ENCODE results near the gene DPAGT1.

DPAGT1 gene

DNA sequence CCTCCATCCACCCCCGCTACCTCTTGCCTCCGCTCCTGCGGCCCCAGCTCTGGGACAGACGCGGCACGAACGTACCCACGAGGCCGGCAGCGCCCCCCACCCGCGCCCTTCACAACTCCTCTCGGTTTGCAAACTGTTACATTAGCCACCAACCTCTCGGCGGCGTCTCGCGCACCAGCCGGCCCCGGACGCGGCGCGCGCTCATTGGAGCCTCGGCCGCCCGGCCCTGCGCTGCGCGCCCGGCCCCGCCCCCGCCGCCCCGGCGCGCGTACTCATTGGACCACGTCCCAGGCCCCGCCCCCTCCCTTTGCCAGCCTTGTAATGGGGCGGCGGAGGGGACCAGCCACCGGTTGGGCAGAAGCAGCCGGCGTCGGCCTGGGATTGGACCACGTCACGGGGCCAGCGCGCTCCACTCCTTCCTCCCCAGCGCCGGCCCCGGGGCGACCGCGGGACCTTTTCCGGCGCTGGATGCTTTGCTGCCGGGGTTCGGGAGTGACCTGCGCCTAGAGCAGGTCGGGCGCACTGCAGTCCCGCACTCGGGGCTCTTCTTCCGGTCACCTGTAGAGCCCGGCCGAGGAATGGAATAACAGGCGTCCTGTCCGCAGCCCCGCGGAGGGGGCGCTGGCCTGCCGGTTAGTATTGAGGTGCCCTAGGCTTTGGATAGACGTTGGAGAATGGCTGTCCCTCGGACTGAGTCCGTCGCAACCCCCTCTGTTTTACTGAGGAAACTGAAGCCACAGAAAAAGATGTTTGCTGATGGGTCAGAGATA, 44.5 kb downstream of the DPAGT1 start, which contains the start of gene HYOU1:
TSS of gene HYOU1 (minus strand) at position 206 of the 770 bp plus-strand sequence. CDS start 1,045 bp downstream, outside the sequence.
- peak; percentile 86 for DNase-seq

GRCh38 chr11:119056421-119056999, 45.1 kb downstream of the DPAGT1 start:
- no peak for DNase-seq

DNA sequence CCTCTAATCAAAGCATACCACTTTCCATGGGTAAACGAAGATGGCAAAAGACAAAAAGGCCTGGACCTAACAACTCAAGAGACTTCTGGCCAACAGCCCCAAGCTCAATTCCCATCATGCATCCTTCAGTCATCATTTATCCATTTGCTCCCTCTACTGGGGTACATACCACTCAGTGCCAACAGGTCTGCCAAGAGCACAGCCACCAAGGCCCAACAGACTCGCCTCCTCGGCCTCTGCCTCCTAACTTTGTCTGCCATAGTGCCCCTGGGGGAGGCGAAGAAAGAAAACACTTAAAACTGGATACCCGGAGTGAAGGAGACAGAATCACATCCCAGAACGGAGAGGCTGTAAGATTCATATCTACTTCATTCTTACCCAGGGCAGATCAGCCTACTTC, 45.8 kb downstream of the DPAGT1 start:
- DNase-seq = no peak

GRCh38 chr11:119054418-119054817, 47.2 kb downstream of the DPAGT1 start:
- DNase-seq = no peak

DNA sequence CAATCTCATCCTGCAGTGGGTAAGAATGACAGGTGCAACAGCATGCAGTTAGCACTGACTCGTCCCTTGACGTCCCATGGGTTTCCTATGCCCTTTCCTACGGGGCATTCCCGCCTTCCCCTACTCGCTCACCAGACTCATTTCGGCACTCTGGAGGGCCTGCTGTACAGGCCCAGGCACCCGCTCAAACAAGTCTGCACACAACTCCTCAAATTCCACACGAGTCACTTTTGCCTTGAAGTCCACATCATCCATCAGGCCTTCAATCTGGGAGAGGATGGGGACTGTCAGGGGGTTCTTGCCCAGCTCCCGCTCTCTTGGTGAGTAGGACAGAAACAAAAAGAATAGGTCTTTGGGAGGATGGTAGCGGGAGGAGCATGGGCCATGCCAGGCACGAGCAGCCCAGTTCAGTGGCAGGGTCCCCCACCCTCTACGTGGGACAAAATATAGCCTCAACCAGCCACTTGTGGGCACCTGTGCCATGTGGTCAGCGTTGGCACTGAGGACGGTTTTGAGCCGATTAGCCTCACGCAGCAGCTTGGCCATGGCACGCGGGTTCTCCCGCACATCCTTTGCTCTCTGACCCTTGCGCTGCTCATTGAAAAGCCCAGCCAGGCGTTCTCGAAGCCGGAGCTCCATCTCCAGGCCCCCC, 49.4 kb downstream of the DPAGT1 start:
- DNase-seq = no peak

DNA sequence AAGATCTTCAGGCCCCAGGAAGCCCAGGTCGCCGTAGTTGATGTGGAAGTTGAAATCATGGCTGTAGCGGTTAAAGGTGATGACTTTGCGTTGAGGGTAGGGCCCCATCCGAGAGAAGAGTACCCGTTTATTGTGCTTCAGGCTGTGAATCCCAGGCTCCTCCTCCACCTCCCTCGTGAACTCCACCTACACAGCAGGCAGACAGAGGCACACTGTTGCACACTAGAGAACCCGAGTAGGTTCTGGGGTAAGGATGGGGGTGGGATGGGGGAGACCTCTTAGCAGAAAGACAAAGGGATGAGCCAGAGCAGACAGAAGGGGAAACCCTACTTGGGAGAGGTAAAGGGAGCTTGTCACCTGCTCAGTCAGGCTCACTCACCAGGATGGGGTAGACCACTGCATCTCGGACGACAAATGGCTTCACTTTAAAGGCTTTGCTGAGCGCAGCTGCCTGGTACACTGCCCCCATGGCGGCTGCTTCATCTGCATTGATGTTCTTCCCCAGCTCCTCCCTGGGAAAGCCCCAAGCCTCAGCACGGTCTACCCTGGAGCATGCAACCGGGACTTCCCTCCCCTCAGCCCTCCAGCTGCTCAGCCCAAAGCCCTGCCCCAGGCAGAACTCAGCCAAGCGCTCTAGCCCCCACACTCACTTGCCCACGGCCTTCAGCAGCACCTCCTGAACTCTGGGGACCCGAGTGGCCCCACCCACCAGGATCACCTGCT, 50.1 kb downstream of the DPAGT1 start:
- DNase-seq = no peak

- no peak for DNase-seq
Measured at GRCh38 chr11:119049081-119049480, 52.6 kb downstream of the DPAGT1 start.

GRCh38 chr11:119048644-119049043, 53.0 kb downstream of the DPAGT1 start:
- no peak for DNase-seq

DNA sequence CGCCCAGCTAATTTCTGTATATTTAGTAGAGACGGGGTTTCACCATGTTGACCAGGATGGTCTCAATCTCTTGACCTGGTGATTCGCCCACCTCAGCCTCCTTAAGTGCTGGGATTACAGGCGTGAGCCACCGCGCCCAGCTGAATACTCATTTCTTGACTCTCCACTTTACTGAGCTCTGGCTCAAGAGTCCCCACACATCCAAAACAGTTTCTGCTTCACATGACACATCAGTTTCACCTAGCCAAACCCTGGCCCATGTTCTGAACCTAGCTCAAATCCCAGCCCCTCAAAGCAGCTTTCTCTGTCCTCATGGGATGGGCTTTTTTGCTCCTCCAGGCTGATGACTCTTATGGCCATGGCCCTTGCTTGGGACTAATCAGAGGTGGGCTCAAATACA, 54.4 kb downstream of the DPAGT1 start:
- no peak for DNase-seq
